ENCODE results near the gene WNT5A. TPM values are rescaled to one million over a fixed set of nuclear protein-coding genes. Genes with fewer than 3 reads are reported as not detected.
"Not testable (repeated sequence)": the region's sequence is repeated elsewhere in the genome, so short reads cannot be mapped to it uniquely, and the experiment has no call there.

WNT5A gene
- polyA plus RNA-seq, 1 donor, result 42.5 TPM

DNA sequence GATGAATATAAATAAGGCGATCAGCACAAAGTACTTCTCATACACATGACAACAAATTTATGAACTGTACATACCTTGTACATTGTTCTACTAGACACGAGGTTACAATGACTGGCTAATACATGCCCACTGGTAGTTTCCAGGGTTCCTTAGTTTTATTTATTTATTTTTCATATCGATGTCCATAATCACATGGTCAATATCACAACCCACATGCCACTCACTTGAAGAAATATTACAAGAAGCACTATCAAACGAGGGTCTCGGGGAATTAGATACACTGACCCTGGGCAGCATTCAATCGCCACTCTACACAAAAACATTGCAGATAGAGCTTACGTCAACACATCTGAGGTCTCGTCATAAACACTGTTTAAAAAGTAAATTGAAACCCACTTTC is 21.2 kb upstream of the WNT5A start:
- DNase-seq, result no peak

DNA sequence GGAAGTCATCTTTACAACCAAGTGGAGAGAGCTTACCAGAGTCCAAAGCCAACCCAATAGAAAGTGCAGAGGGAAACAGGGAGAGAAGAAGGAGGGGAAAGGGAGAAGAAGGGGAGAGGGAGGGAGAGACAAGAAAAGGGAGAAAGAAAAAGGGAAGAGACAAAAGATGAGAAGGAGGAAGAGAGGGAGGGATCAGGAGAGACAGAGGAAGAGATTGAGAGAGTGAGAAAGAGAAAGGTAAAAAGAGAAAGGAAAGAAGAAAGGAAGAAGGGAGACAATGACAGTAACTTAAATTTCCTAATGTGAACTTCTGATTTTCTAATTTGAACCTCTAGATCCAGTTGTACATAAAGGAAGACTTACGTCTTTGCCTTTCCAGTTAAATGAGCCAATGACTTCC is 20.7 kb upstream of the WNT5A start:
- DNase-seq, result no peak

DNA sequence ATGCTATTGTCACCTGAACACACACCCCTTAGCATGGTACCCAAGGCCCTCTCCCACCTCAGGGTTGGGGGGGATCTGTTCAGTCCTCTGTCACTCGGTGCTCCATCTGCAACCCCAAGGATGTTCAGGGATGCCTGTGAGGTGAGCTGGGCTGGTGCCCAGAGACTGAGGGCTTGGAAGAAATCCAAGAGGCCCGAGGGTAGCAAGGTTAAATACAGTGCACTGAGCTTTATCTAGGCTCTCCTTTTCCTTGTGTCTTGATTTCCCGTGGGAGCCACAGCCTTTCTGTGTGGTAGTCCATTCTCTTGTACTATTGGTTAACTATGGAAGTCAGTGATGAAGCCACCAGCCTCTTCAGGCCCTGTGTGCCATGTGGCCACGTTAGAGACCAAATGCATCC is 18.7 kb upstream of the WNT5A start:
- DNase-seq, result no peak

DNA sequence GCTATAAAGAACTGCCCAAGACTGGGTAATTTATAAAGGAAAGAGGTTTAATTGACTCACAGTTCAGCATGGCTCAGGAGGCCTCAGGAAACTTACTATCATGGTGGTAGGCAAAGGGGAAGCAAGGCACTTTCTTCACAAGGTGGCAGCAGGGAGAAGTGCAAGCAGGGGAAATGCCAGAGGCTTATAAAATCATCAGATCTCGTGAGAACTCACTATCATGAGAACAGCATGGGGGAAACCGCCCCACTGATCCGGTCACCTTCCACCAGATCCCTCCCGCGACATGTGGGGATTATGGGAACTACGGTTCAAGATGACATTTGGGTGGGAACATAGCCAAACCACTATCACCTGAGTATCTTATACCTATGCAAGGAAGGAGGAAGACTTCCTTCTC is 18.0 kb upstream of the WNT5A start:
- not testable (repeated sequence) for DNase-seq

GRCh38 chr3:55501905-55502304 is 14.8 kb upstream of the WNT5A start:
- no peak for DNase-seq

DNA sequence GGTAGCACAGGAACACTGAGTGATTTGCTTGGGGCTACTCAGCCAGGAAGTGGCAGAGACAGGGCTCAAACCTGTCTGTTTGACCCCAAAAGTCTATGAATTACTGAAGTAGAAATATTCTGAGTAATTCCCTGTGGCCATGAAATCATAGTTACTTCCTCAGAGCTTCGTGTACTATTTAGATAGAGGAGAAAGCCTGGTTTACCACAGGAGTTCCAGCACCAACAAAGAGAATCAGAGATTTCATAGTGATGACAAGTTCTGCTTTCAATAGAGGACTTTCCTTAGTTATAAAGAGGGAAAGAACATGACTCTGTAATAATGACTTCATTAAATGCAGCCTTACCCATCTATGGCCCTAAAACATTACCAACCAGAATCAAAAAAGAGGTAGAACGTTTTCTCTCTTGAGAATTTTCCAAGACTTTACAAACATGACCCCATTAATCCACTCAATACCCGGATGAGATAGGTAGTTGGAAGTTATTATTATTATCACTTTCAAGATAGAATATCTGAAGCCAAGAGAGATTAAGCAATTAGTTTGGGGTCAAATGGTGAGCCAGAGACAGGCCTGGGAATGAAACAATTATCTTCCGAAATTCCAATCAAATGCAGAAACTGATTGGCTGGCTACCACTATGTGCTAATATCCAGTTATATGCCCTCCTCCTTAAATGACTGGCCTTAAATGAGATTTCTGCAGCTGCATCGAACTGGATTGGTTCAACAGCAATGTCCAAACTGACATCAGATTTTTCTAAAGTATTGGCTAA is 13.6 kb upstream of the WNT5A start:
- no peak for DNase-seq

DNA sequence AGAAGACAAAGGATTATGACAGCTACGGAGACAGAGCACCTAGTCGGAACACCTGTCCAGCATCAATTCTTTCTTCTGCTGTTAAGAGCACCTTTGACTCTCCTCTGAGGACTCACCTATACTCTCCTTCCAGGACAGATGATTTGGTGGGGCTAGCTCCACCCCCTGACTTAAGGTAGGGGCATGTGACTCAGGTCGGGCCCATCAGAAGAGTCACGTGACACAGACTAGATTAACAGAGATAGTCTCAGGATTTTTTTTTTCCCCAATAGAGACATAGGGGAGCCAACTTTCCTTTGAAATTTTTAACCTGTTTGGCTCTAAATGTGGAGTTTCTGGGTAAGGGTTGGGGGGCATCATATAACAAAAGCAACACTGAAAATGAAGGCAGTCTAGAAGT is 11.4 kb upstream of the WNT5A start:
- no peak for DNase-seq

- DNase-seq, result no peak
Observed at GRCh38 chr3:55497250-55497649, 10.1 kb upstream of the WNT5A start.

GRCh38 chr3:55494976-55495375 is 7.9 kb upstream of the WNT5A start:
- DNase-seq, result no peak

DNA sequence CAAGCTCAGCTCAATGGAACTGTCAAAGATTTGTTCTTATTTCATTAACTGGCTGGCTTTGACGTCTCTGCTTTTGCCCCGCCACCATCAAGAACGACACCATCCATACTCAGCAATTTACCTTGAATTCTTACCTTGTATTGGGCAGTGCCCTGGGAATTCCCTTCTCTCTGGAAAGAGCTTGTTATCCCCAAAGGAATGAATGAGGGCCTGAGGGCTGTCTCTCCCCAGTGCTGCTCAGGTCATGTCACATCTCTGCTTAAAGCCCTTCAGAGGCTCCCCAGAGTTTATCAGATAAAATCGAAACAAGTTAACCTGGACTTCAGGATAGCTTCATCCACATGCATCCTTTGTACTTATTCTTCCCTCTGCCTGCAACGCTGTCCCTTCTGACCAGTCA is 5.9 kb upstream of the WNT5A start:
- DNase-seq, result no peak

- DNase-seq, result no peak
Observed at GRCh38 chr3:55491296-55491816, 4.2 kb upstream of the WNT5A start.

- DNase-seq, result no peak
Observed at GRCh38 chr3:55490276-55490913, 3.3 kb upstream of the WNT5A start.

- DNase-seq, result no peak
Observed at GRCh38 chr3:55489798-55490132, 2.7 kb upstream of the WNT5A start.

DNA sequence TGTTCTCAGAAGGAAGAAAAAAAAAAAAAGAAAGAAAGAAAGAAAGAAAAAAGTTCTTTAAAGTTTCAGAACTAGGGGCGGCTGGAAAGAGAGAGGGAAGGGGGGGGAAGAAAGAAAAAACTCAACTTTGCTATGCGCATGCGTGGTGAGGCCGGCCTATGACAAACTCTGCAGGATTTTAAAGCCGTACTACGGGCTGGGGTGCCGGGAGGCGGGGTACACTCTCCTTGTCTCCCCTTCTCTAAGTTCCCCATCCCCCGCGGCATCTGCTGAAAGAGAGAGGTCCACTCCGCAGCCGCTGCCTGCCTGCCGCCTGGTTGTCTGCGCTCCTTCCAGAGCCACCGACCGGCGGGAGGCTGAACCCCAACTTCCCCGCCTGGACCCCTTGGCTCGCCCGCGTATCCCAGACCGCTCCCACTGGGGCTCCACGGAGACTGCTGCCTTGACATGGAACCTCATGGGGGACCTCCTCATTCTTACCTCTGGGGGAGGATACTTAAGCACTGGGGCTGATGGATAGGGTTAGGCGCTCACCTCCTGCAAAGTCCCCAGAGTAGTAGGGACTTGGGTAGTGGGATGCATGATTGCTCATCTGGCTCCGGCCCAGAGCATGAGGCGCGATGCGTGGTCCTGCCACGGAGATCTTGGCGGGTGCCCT is 1.4 kb upstream of the WNT5A start:
- DNase-seq, result peak; percentile 86

- no peak for DNase-seq
Observed at GRCh38 chr3:55487381-55488241, 505 bp upstream of the WNT5A start.

DNA sequence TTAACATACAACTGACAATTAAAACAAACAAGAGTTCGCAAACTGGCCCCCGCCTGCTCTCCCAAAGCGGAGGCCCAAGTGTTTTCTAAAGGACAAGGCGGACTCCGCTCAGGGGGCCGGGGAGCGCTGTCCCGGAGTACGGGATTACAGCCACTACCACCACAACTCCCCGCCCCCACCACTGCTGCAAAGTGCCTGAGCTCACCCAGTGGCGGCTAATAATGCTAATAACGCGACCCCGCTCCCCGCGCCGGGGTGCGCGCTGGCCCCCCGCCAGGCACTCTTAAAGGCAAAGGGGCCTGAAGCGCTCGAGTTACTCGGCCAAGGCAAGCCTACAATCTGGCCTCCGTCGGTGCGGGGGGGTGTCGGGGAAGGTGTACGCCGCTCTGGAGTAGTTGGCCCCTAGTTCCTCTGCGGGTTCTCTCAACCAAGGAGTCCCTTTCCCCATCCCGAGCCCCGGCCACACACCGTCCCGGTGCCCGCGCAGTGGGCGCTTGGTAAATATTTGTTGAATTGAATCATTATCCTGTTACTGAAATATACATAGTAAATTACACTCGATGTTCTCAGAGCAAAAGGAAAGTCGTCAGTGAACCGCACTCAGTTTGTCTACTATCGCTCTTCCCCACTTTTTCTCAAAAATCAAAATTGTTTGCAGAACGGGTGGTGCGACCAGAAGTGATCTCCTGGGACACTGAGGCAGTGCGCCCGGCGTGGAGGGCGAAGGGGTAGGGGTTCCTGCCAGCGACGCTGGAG is 827 bp downstream of the WNT5A start:
- DNase-seq, result no peak

DNA sequence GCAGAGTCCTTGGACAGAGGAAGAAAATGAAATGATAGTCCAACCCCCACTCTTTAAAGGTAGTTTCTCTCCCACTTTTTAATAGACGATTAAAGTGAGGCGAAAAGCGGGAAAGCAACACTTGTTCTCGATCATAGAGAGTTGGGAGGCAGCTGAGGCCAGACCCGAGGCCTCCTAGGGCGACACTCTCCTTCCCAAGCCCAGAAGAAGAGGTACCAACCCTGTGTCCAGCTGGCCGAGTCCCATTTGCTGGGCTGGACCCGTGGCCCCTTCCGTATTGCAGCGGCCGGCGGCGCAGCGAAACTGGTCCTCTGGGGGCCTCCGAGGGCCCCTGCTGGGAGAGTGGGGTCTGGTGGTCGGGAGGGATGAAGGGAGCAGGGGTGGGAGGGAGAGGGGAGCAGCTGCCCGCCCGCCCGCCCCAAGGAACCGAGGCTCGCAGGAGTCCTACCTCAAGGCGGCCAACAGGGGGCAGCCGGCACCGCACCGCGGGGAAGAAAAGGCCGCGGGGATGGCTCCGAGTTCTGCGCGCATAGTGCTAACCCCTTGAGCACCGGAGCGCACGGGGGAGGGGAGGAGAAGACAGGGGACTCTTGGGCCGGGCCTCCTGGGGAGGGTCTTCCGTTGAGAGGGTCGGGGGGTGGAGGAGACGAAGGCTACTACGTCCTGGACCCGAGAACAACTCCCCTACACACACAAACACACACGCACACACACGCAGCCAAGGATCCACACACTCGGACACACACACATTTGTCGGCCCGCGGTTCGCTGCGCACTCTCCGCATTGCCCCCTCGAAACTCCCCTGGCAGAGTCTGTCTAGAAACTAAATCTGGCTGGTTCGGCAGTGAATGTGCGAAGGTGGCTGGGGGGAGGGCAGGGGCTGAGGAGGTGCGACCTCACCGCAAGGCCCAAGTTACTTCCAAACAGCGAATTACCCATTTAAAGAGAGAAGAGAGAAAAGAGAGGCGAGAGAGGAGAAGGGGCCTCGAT is 2.0 kb downstream of the WNT5A start:
- DNase-seq, result peak; percentile 84

DNA sequence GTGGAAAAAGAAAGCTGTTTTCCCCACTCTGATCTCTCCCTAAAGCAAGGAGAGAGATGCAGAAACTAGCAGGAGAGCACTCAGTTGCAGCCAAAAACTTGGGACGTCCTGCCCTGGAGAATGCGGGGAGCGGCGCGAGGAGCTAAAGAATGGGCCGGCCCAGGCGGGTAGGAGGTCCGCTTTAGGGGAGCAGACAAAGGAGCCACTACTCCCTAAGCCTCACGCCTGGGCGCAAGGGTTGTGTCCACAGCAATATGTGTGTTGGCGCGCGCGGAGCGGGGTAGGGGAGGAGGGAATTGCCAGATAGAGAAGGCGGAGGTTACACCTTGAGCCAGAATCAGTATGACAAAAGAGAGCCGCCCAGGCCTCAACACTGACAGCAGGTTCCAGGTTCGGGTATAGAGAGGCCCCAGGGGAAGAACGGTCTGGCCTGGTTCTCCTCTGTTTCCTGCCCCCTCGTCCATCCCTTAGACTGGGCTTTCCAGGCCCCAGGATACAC is 2.9 kb downstream of the WNT5A start:
- DNase-seq, result no peak

DNA sequence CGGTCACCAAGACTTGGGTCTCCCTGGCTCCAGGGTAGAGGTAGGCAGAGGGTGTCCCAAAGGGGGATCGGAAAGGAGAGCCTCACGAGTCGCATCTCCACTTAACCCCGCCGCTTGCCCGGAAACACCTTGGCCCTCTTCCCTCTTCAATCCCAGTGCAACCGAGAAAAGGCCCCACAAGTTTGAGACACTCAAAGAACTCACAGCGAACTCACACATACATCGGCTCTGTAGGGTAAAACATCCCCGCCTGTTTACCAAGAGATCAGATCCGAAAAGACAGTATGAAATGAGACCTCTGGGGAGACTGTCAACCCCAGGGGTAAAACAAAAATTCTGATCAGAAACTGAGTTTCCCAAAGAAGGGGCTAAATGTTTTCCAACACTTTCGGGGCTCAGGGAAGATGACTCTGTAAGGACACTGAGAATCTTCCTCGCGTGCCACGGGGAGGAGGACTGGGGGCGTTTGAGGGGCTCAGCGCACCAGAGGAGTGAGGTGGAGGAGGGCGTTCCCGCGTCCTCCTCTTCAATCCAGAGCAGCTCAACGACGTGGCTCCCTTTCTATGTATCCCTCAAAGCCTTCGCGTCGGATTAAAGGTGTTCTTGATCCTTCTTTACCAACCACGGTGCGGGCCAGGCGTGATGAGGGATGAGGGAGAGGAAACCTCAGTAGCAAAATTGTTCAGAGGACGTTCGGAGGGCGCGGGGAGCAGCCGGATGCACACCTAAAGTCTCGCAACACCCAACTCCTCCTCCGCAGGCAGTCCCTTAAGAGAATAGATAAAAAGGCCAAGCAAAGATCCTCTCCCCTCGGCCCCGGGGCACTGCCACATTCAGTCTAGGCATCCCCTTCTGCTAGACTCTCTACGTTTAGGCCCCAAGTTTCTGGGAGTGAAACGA is 3.7 kb downstream of the WNT5A start:
- DNase-seq, result no peak

Data from left kidney (tissue), 2 donors.